ENCODE results near the gene ZNF594.
"Not testable (repeated sequence)": the region's sequence is repeated elsewhere in the genome, so short reads cannot be mapped to it uniquely, and the experiment has no call there.

ZNF594 gene

GRCh38 chr17:5203178-5203907 lies 11.7 kb upstream of the ZNF594 start:
- no peak for DNase-seq (ENCODE audit: low read depth, low spot score)

GRCh38 chr17:5201011-5201410 lies 9.3 kb upstream of the ZNF594 start:
- no peak for DNase-seq (ENCODE audit: low read depth, low spot score)

GRCh38 chr17:5200360-5200759 lies 8.7 kb upstream of the ZNF594 start:
- no peak for DNase-seq (ENCODE audit: low read depth, low spot score)

- DNase-seq (ENCODE audit: low read depth, low spot score), result no peak
Measured at GRCh38 chr17:5198472-5198871, 6.8 kb upstream of the ZNF594 start.

- DNase-seq (ENCODE audit: low read depth, low spot score), result no peak
Measured at GRCh38 chr17:5194346-5194745, 2.7 kb upstream of the ZNF594 start.

- no peak for DNase-seq (ENCODE audit: low read depth, low spot score)
Measured at GRCh38 chr17:5184288-5184687, 7.4 kb downstream of the ZNF594 start.

- DNase-seq (ENCODE audit: low read depth, low spot score), result no peak
Measured at GRCh38 chr17:5183410-5183793, 8.3 kb downstream of the ZNF594 start.

- DNase-seq (ENCODE audit: low read depth, low spot score), result no peak
Measured at GRCh38 chr17:5182597-5183409, 8.9 kb downstream of the ZNF594 start.

- DNase-seq (ENCODE audit: low read depth, low spot score), result no peak
Measured at GRCh38 chr17:5181509-5182305, 10.0 kb downstream of the ZNF594 start.

GRCh38 chr17:5179003-5179402 lies 12.7 kb downstream of the ZNF594 start:
- DNase-seq (ENCODE audit: low read depth, low spot score), result no peak

- not testable (repeated sequence) for DNase-seq (ENCODE audit: low read depth, low spot score)
Measured at GRCh38 chr17:5175027-5175426, 16.6 kb downstream of the ZNF594 start.

GRCh38 chr17:5165791-5166564 lies 25.7 kb downstream of the ZNF594 start:
- DNase-seq (ENCODE audit: low read depth, low spot score), result not testable (repeated sequence)

GRCh38 chr17:5164436-5164835 lies 27.2 kb downstream of the ZNF594 start:
- DNase-seq (ENCODE audit: low read depth, low spot score), result no peak

GRCh38 chr17:5161793-5162192 lies 29.9 kb downstream of the ZNF594 start:
- not testable (repeated sequence) for DNase-seq (ENCODE audit: low read depth, low spot score)

- DNase-seq (ENCODE audit: low read depth, low spot score), result not testable (repeated sequence)
Measured at GRCh38 chr17:5160702-5161101, 31.0 kb downstream of the ZNF594 start.

- DNase-seq (ENCODE audit: low read depth, low spot score), result not testable (repeated sequence)
Measured at GRCh38 chr17:5146122-5146521, 45.5 kb downstream of the ZNF594 start.

- DNase-seq (ENCODE audit: low read depth, low spot score), result not testable (repeated sequence)
Measured at GRCh38 chr17:5142877-5143276, 48.8 kb downstream of the ZNF594 start.

- DNase-seq (ENCODE audit: low read depth, low spot score), result no peak
Measured at GRCh38 chr17:5139458-5139732, 52.3 kb downstream of the ZNF594 start.

GRCh38 chr17:5138616-5139457 lies 52.8 kb downstream of the ZNF594 start:
- DNase-seq (ENCODE audit: low read depth, low spot score), result no peak

GRCh38 chr17:5138198-5138544 lies 53.5 kb downstream of the ZNF594 start:
- DNase-seq (ENCODE audit: low read depth, low spot score), result not testable (repeated sequence)
